RWPE1 (cell line): Measurements from ENCODE around the gene STPG4.

Experiments
- CTCF ChIA-PET: fragments of 350-600 bp; sonication (Branson Sonifier 250); formaldehyde crosslinking; extraction: SDS; loops from one replicate; lab custom pipeline; 2021; lab: Yijun Ruan, JAX
- POLR2A ChIA-PET: fragments of 400-600 bp; formaldehyde crosslinking; extraction: SDS; loops from one replicate; lab custom pipeline; 2020; ENCODE audit warnings: antibody characterized with exemption; ENCODE audit not compliant: low non-redundant PET; lab: Yijun Ruan, JAX
- DNase-seq: peaks from one replicate; pipeline ENCODE4 v3.0.0; 2012; ENCODE audit warnings: low spot score
- H3K27ac ChIP-seq: fragments of 450-650 bp; 2 replicates; pipeline ENCODE4 v1.5.1; 2017
- CTCF ChIP-seq: fragments of 450-650 bp; conservative IDR thresholded peaks from 2 replicates; pipeline ENCODE4 v1.5.1; 2017; ENCODE audit warnings: low read depth, mild to moderate bottlenecking

Gene STPG4

GRCh38 chr2:47062681-47063537 is 92.2 kb downstream of the STPG4 start:
- H3K27ac ChIP-seq, result no peak overlapping the region
- ChIA-PET POLR2A (no interaction called here), CTCF (interaction anchor here (0.6 kb wide), 1 partner anchor 12 kb away, joined by 3 read pairs; no protein-coding TSS in a partner anchor)
- no peak for DNase-seq
- TF ChIP-seq CTCF, result no peak

- no peak for DNase-seq
- ChIA-PET CTCF (interaction anchor here (0.6 kb wide), 1 partner anchor 13 kb away, joined by 3 read pairs; no protein-coding TSS in a partner anchor), POLR2A (no interaction called here)
- no peak for TF ChIP-seq CTCF
- H3K27ac ChIP-seq, result no peak overlapping the region
These were observed 93.0 kb downstream of the STPG4 start for GRCh38 chr2:47061944-47062678.

GRCh38 chr2:47060652-47061170 is 94.4 kb downstream of the STPG4 start:
- no peak overlapping the region for H3K27ac ChIP-seq
- no peak for TF ChIP-seq CTCF
- DNase-seq, result no peak
- ChIA-PET POLR2A (no interaction called here), CTCF (no interaction called here)

GRCh38 chr2:47058003-47058931 is 96.8 kb downstream of the STPG4 start:
- no peak for DNase-seq
- peak overlapping the region; percentile 43 for H3K27ac ChIP-seq
- no peak for TF ChIP-seq CTCF
- POLR2A ChIA-PET, result no interaction called here
- CTCF ChIA-PET, result no interaction called here

- no peak for DNase-seq
- POLR2A ChIA-PET, result no interaction called here
- peak overlapping the region; percentile 43 for H3K27ac ChIP-seq
- CTCF ChIA-PET, result no interaction called here
- TF ChIP-seq CTCF, result no peak
These were observed 97.5 kb downstream of the STPG4 start for GRCh38 chr2:47057687-47058002.
